ENCODE measurements around the gene LSAMP. TPM values are rescaled to one million over a fixed set of nuclear protein-coding genes. Genes with fewer than 3 reads are reported as not detected.

LSAMP gene
- total and polyA plus RNA-seq, 9 of the 15 experiments (the other 6 are each of a cell fraction or from before 2014, with no cell fraction given): 0.09 to 0.11 TPM; not detected in 7

GRCh38 chr3:116057400-116058006 lies 387.8 kb downstream of the LSAMP start (continued):
- TF ChIP-seq ZBTB34 (CRISPR knock-in tag; IDR thresholded peaks at IDR 0.05): no peak
- TF ChIP-seq HMBOX1 (IDR thresholded peaks at IDR 0.05): peak; percentile 79
- TF ChIP-seq ZBTB7A (IDR thresholded peaks at IDR 0.05; ENCODE audit: borderline replicate concordance, control insufficient read depth, low read depth, low read length): no peak
- no peak for TF ChIP-seq ATF1 (CRISPR knock-in tag; IDR thresholded peaks at IDR 0.05)
- TF ChIP-seq ATF1 (tag; IDR thresholded peaks at IDR 0.05): 0 out of 2 replicates have a peak, but pooled peaks have one; percentile 12
- no peak for TF ChIP-seq SMARCA4 (IDR thresholded peaks at IDR 0.05)
- TF ChIP-seq CAMTA2 (CRISPR knock-in tag; conservative IDR thresholded peaks at IDR 0.05): no peak
- no peak for TF ChIP-seq ZNF511 (CRISPR knock-in tag; IDR thresholded peaks at IDR 0.05)
- no peak for TF ChIP-seq E2F1 (CRISPR knock-in tag; IDR thresholded peaks at IDR 0.05)
